ENCODE results near the gene TBX1.
A peak's percentile ranks its signal among the peaks of the same experiment; 100 is the strongest.

Gene TBX1

DNA sequence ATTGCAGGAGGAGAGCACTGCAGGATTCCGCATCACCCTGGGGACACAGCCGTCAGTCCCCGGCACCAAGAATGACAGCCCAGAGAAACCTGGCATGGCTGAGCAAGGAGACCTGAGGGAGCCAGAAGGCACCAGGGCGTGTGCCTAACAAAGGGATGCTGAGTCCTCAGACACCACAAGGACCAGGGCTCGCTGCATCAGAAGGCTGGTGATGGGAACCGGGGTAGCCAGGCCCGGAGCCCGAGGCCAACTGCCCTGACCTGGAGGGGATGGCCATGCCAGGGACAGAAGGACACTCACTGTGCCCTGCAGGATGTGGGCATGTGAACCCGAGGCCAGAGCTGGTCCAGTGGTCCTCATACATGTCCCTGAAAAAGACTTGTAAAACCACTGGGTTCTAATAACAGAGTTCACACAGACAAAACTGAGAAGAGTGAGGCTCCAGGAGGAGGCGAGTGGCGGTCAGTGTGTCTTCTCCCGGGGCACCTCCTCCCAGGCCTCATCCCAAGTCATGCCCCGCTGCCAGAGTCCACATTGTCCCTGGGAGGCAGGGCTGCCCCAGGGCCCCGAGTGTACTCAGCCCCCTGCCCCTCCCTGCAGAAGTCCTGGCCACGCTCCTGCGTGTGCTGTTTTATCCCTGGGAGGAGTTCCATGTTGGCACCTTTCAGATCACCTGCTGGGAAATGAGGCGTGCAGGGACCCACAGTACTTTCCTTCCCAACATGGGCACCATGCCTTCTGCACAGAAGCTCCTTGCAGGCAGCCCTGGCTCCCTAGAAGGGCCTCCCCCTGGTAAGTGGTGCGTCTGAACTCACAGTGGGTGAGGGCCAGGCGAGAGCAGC is 42.5 kb downstream of the TBX1 start:
- no peak for DNase-seq

DNA sequence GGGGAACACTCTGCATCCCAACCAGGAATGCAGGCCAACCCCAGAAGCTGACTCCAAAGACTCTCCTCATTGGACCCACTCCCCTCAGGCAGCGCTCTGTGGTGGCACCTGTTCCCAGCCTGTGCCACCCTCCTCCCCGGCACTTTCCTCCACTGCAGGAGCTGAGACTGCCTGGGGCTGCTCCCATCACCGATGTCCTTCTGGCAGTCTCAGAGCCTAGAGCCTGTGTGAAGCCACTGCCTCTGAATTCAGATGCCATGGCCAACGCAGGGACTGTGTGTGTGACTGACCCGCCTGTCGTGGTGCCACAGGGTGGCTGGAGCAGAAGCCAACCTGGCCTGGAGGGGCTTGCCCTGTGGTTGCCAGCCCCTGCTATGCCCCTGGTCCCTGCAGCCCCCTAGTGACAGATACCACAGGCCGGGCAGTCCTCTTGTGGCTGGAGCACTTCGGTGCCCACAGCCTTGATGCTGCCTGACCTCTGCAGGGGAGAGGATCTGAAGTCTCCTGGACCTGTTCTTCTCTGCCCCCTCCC is 43.2 kb downstream of the TBX1 start:
- DNase-seq = no peak

DNA sequence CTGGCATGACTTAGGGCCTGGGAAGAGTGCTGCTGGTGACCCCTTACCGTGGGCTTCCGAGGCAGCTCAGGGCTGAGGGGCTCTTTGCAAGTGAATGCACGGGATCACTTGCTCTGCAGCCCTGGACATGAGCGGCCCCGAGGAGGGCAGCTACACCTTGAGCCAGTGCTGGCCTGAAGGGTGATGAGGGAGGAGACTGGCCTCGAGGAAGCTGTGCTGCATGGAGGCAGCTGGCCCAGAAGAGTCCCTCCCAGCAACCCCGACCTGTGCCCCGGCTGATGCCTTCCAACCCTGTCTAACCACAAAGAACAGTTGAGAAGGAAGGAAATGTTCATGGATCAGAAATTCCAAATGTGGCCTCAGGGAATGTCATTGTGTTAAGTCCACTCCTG is 45.2 kb downstream of the TBX1 start:
- no peak for DNase-seq

DNA sequence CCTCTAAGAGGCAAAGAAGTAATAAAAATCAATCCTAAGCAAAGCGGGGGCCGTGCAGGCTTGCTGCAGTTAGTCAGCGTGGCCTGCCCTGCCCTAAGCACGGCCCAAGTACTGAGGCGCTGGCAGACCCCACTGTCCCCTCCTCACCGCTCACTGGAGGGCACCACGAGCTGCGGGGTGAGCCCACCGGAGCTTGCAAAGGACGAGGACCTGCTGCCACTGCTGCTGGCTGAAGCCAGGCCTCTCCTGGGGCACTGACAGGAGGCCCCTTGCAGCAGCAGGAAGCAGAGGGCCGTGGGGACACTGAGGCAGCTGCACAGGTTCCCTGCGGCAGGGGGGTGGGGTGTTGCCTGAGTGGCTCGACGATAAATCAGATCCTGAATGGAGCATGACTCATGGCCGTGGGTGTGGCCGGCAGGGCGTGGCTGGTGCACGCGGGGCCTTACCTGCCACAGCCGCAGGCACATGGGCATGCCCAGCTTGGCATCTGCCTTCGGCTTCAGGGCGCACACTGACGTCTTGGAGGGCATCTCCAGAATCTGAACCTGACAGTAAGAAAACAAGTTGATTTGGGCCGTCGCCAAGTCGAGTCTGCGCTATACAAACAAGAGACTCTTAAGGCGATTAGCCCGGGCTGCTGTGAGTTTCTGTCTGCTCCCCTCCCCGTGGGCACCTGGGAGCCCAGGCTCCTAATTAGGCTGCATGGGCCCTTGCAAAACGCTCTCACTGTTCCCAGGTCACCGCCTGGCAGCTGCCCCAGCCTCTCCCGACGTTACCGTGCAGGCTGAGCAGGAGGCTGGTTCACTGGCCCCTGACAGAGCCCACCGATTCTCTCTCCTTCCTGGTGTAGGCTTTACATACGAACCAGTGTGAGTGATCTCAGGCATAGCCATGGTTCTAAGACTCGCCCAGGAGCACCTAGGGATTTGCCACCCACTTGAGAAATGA is 45.9 kb downstream of the TBX1 start:
- no peak for DNase-seq

DNA sequence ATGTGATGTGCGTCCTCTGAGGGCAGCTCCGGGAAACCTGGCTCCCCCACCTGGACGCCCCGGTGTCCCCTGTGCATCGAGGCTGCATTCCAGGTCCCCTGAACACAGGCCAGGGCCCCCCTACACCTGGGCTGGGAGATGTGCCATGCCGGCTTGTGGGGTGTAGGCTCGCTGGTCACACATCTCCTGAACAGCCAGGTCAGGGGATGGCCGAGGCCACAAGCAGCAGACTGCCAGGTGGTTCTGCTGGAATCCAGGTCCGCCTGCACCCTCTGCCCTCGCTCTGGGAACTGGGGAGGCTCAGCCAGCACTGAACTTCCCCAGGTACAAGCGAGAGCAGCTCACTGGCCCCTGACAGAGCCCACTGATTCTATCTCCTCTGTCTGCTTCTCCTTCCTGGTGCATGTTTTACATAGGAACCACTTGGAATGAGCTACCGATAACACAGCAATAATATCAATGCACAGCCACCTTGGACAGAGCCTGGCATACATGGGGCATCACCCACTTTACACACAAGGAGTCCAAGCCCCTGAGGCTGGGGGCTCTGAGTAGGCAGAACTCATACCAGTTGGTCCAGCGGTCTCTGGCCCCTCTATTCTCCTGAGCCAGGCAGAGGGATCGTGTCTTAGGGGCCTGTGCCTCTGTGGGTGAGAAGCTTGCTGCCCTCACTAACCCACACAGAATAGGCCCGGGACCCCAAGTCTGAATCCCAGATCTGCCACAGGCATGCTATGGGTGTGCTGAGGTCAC is 46.8 kb downstream of the TBX1 start:
- DNase-seq = no peak

DNA sequence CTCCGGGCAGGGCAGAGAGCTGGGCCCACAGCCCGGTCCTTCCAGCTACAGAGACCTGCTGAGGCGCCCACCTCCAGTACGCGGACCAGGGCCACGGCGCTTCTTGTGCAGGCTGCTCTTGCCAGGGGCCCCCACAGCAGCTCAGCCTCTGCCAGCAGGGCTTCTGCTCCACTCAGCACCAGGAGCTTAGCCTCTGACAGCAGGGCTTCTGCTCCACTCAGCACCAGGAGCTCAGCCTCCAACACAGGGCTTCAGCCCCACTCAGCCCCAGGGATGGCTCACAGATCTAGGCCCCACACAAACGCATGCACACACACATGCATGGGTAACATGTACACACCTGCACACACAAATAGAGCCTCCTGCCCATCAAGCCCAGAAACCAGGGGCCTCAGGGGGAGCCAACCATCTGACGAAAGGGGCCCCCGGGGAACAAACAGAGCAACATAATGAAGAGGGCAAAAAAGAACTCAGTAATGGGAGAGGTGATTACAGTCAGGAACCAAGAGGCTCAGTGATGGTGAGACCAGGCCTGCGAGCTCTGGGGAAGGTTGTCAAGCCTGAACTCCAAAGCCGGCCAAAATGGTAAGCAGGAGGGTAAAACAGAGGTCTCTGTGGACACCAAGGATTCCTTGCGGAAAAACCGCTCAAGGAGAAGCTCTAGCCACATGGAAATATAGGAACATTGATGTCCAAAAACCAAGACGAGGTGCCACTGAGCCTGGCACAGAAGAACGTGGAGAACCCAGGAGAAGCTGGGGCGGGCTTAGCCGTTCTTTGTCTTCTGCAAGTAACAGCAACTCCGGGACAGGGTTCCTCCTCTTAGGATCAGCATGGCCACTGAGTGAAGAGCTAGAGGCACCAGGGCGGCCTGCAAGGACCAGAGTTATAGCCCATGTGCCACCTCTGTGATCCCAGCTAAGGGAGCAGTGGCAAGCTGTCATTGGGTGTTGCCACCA is 47.6 kb downstream of the TBX1 start:
- no peak for DNase-seq

DNA sequence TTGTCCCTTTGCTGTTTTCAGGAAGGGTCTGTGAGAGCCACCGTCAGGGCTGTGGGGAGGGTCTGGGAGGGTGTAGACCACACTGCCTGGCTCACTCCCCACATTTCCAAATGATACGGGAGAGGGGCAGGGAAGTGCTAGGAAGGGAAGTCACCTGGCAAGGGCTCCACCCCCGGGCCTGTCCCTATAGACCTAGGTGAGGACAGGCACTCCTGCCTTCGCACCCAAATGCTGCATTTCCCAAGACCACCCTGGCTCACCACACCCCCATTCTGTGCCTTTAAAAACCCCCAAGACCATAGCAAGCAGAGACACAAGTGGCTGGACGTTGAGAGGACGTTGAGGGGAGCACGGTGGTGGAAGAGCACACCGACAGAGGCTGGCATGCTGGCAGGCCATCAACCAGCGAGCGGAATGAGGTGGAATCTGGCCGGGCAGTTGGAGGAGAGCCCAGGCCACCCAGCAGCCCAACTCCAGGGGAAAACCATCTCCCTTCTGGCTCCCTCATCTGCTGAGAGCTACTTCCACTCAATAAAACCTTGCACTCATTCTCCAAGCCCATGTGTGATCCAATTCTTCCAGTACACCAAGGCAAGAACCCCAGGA is 48.4 kb downstream of the TBX1 start:
- no peak for DNase-seq

DNA sequence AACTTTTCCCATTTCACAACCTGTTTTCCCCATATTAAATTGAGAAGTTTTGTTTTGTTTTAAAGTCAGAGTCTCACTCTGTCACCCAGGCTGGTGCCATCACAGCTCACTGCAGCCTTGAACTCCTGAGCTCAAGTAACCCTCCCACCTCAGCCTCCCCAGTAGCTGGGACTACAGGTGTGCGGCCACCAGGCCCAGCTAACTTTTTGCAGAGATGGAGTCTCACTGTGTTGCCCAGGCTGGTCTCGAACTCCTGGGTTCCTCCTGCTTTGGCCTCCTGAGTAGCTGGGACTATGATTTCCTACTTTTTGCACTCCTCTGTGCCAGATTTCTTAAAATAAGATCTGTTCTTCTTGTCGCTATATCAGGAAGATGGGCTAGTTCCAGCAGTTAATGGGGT is 49.2 kb downstream of the TBX1 start:
- no peak for DNase-seq

DNA sequence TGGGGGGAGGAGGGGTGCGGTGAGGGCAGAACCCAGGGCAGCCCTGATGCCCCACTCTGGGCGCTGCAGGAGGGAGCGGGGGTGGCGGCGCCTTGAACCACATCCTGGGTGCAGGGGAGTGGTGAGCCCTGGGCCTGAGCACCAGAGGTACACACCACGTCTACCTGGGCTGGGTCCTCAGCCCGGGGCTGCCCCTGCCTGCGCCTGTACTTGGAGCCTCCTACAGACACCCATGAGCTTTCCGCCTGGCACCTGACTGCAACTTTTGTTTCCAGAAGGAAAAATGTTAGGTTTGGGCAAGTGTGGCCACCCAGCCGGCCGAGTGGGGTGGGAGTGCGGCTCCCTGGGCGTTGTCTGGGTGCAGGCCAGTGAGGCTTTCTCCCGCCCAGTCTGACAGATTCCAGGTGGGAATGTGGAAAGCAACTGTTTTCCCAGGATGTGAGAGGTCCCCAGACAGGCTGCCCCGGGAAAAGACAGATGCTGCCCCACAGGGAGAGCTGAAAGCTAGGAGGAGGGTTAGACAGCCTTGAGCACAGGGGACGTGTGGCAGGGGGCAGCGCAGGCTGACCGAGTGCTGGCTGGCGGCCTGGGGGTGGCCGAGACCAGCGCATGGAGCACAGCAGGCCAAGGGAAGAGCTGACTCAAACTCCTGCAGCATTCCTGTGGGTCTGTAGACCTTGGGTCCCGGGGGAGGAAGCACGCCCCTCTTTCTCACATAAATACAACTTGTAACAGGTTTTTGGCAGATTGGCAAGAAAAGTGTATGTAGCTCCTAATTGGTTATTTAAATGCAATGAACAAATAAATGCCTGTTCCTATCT is 50.0 kb downstream of the TBX1 start:
- peak; percentile 35 for DNase-seq

DNA sequence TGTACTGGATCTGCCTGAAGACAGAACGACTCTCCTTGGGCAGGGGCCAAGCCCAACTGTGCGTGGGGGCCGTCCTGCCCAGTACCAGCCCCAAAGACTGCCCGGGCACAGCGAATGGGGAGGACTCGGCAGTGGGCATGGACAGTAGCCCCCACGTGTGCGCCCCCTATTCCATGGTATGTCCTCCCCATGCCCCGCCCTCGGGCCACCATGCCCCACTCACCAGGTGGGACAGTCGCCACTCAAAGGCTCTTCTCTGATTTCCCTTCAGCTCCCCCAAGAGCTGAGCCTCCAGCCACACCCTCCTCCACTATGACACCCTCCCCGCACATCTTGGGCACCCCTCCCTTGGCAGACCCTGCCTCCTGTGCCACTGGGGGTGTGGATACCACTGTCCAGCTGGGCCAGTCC is 50.6 kb downstream of the TBX1 start:
- no peak for DNase-seq

DNA sequence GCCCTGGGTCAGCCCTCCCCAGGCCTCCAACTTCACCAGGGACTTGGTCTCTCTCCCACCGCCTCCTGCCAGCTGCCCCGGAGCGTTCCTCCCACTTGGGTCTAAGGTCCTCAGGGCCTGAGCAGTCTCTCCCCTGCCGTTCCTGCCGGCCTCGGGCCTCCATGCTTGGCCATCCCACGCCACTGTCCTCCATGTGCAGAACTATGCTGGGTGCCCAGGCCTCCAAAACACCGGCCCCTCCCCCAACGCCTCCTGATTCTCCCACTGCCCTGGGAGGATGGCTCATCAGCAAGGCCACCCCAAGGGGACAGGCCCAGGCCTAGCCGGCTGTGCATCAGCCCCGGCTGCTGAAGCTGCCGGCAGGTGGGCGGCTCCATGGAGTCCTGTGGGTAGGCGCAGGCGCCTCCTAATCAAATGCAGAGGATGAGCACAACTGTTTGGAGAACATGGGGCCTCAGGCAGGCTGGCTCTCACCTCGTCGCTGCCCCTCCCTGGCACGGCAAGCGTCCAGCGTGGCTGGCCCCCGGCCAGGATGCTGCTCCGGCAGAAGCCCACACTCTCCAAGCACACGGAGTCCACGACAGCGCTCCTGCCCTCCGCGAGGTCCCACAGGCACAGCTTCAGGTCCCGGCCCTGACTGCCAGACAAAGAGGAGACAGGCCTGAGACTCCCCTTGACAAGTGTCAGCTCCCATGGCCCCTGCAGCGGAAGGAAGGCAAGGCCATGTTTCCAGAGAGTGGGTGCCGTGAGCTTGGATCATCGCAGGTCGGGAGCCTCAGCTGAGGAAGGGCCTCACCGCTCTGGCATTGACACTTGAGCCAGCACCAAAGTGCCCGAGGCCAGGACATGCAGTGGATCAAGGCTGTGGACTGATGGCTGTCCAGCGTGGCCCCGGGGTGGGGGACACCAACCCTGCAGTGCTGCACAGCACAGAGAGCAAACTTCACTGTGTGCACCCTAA is 51.5 kb downstream of the TBX1 start:
- no peak for DNase-seq

DNA sequence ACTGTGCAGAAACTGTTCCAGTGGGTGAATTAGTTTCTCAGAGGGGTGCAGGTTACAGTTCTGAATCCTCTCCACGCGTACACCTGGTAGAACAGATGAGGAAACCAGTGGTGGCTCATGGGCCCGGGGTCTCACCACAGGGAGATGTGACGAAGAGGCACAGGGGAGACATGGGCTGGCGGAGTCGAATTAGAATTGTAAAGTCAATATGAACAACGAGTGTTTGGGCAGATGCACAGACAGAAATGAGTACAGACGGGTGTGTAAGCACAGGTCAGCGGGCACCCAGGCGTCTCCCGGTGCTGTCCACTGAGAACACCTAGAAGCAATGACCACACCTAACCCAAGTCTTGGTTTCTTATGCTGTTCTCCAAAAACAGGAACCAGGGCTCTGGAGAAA is 52.3 kb downstream of the TBX1 start:
- no peak for DNase-seq

DNA sequence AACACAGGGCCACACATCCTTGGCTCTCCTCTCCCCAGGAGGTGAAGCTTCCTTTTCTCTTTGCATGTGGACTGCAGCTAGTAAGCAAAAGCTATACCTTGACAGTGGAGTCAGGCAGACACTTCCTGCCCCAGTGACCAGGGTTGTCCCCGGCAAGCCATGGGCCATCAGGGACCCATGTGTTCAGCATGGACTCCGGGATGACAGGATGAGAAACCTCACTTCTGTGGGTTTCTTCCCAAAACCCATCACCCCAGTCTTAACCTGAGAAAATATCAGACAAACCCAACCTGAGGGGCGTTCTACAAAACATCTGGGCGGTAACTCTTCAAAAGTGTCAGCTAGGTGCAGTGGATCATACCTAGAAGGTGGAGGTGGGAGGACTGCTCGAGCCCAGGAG is 53.9 kb downstream of the TBX1 start:
- no peak for DNase-seq

DNA sequence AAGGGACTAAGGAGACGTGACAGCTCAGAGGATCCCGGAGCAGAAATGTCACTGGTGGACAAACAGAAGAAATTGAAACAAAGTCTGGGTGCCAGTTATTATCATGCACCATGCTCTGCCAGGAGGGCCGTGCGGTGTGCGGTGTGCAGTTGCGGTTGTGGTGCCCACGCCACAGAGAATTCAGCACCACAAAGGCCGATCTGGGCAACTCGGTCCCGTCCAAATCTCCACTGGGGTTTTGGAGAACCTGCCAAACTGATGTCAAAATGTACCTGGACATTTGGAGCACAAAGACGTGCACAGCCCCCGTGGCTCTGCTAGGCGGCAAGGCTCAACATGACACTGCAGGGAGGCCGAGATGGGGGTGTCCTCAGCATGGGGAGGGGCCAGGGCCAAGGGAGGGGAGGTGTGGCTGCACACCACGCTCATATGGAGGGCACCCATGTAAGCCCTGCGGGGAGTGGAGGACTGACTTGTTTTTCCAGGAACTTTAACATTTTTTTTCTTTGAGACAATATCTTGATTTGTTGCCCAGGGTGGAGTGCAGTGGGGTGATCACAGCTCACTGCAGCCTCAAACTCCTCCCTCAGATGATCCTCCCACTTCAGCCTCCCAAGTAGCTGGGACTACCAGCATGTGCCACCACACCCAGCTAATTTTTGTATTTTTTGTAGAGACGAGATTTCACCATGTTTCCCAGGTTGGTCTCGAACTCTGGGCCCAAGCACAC is 54.7 kb downstream of the TBX1 start:
- DNase-seq = no peak

DNA sequence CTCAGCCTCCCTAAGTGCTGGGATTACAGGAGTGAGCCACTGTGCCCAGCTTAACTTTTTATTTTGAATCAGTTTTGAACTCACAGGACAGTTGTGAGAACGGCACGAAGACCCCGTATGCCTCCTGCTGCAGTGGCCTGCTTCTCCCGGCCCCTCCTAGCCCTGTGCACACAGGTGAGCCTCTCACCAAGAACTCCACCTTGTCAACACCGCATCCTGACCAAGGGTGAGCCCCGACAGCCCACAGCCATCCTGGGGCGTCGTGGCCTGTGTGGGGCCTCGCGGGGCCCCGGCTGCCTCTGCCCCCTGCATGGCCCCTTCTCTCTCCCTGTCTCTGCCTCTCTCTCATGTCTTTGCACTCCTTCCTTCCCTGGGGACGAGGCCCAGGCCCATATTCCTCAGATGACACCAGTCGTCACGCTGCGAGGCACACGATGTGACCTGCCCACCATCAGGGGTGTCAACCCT is 55.3 kb downstream of the TBX1 start:
- DNase-seq = no peak

DNA sequence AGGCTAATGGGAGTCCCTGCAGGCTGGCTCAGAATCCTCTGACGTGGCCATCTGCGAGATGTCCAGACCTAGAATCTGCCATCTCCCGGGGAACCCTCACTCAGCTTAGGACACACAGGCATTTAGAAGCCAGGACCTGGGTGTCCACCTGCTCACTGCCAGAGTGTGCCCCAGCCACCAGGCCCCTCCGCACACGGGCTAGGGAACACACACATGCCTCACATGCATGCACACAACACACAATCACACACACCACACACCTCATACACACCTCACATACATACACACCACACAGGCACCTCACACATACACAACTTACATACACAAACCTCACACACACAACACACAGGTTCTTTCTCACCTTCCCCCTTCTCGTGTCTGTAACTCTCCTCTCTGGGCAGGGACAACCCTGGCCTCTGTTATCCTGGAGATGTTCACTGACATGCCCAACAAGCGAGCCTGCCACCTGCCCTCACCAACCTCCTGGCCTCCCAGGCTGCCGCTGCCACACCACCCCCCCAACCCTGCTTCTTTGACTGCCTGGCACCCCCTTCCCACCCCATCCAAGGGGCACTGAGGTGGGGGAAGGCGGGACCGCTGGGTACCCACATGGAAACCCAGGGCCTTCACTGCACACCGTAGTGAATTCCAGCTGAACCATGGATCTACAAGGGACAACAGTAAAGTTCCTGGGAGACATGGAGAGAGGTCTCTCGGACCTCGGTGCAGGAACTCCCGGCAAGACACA is 56.0 kb downstream of the TBX1 start:
- no peak for DNase-seq
